Right lobe of liver (tissue), 6 donors: ENCODE results near the gene FEM1B. TPM values are rescaled to one million over a fixed set of nuclear protein-coding genes. Genes with fewer than 3 reads are reported as not detected.

ENCODE experiments used
- ATAC-seq, 4 donors: fragments of 200-7000 bp; cut with Tn5 transposase; one replicate each; pipeline ENCODE4 v1.9.1; 2020; ENCODE audit warnings: mild to moderate bottlenecking in 4 of 4, moderate library complexity in 4 of 4
- DNase-seq, 3 donors: peaks; one replicate each; pipeline ENCODE4 v3.0.0-alpha.2; 2020
- H3K27ac ChIP-seq, 3 donors: fragments of 200-600 bp; one replicate each; pipeline ENCODE4 v1.8.0; 2022
- H3K27me3 ChIP-seq, 2 donors: fragments of 200-600 bp; one replicate each; pipeline ENCODE4 v1.8.0; 2022
- H3K36me3 ChIP-seq, 4 donors: fragments of 200-600 bp; sonication (generic) in 1 of 4; one replicate each; pipeline versions ENCODE4 v1.5.1 to v1.8.0; 2017 to 2022; ENCODE audit warnings: control low read depth in 1 of 4
- H3K4me1 ChIP-seq, 4 donors: fragments of 200-600 bp; sonication (generic) in 1 of 4; one replicate each; pipeline versions ENCODE4 v1.5.1 to v1.8.0; 2017 to 2022; ENCODE audit warnings: control low read depth in 1 of 4
- H3K4me3 ChIP-seq, 3 donors: fragments of 200-600 bp; one replicate each; pipeline ENCODE4 v1.8.0; 2022
- H3K9me3 ChIP-seq, 4 donors: fragments of 200-600 bp; sonication (generic) in 1 of 4; one replicate each; pipeline versions ENCODE4 v1.5.1 to v1.8.0; 2017 to 2022; ENCODE audit warnings: control low read depth in 1 of 4
- CTCF ChIP-seq, 4 donors: fragments of 200-600 bp in 3 of 4; fragments of 450-650 bp in 1 of 4; IDR thresholded peaks; one replicate each; pipeline versions ENCODE4 v1.5.1 to v1.8.0; 2016 to 2022; ENCODE audit warnings: antibody characterized with exemption in 4 of 4, mild to moderate bottlenecking in 2 of 4
- POLR2A ChIP-seq: fragments of 450-650 bp; IDR thresholded peaks from one replicate; pipeline ENCODE4 v1.6.1; 2017; ENCODE audit warnings: antibody characterized with exemption, mild to moderate bottlenecking
- WGBS: methylation state at CpG from one replicate; pipeline ENCODE4 v1.1.6; 2018; ENCODE audit warnings: low coverage, low lambda C conversion rate; ENCODE audit not compliant: insufficient coverage; ENCODE audit errors: missing lambda C conversion rate; 5-methylcytosine and 5-hydroxymethylcytosine counted together
- intact Hi-C, 2 donors: fragments of 100-400 bp; cut with DNase I; formaldehyde crosslinking; loops; one replicate each; pipeline versions ENCODE4 v1.11.2 to v1.14.1; 2022
- long read RNA-seq: library from polyadenylated mRNA; unstranded; transcript quantifications from one replicate; pipeline ENCODE4 v2.0.0, GENCODE V29; 2019
- total RNA-seq, 6 experiments: library from RNA; depleted of rRNA in 2 of 6; stranded (reverse); fragments of >200 nt in 2 of 6; fragmentation: NEBNext Ultra II Directional in 3 of 6; extraction: Animal tissue kit (Norgen Biotek cat#: 25700) in 3 of 6; gene quantifications; one replicate each; pipeline versions ENCODE4 v1.1.0 to v1.2.4, GENCODE V29; 2016 to 2023
- donor health status: DM: no; HTN: yes; CAD: no.
- donor health status: DM: no; HTN: no; CAD: no.
- donor health status: DM: no; HTN: no; CAD: no.
- donor health status: DM: no; HTN: yes; CAD: no.
- donor health status: DM: no; HTN: yes; CAD: no.

The FEM1B gene
- total RNA-seq = 10 to 100 TPM; 17.7 to 28.3 (median 23.1) TPM
- long read RNA-seq, full-length matches to known transcripts = 1 of 1 reads
- long read RNA-seq, partial matches to known transcripts = 0 of 1 reads
- long read RNA-seq, other reads (novel, unspliced or antisense) = 0 of 1 reads

GRCh38 chr15:68277603-68278344, at the start of gene FEM1B:
Gene FEM1B, plus strand, starts transcription at chr15:68277745. Its CDS starts 673 bp downstream, at chr15:68278418.
- peak; percentile 93 to 95 (median 93) for DNase-seq
- intact Hi-C loops = no loop called here
- H3K4me1 ChIP-seq = peaks cover 0 to 66% (median 26%) of the 10 kb centered on the region in 4 donors
- no peaks in the 10 kb centered on the region for H3K36me3 ChIP-seq
- no peaks in the 10 kb centered on the region for H3K9me3 ChIP-seq
- peak within 1 kb of the TSS; percentile 73 to 96 (median 94) for H3K4me3 ChIP-seq
- H3K27me3 ChIP-seq = no peaks in the 10 kb centered on the region
- WGBS = 0% methylated on average over 8 of the region's 85 CpGs
- peak; percentile 80 for TF ChIP-seq POLR2A
- peak in 1 of 4 donors; percentile 30 for TF ChIP-seq CTCF (IDR thresholded peaks at IDR 0.05)
- peak; percentile 87 to 93 (median 88) for ATAC-seq
- peak within 1 kb of the TSS; percentile 94 to 97 (median 97) for H3K27ac ChIP-seq

GRCh38 chr15:68228143-68228970, 49.2 kb upstream of the FEM1B start:
- DNase-seq = peak in 1 of 3 donors; percentile 32
- WGBS = 24% methylated on average over 22 of the region's 25 CpGs
- no peak for ATAC-seq
- Histone ChIP-seq H3K27me3 (no peaks in the 10 kb centered on the region), H3K4me3 (peak overlapping the region; percentile 67 to 94 (median 89)), H3K27ac (peak overlapping the region in 1 of 3 donors; percentile 85), H3K36me3 (no peaks in the 10 kb centered on the region), H3K4me1 (peaks cover 0 to 40% (median 9%) of the 10 kb centered on the region in 4 donors), H3K9me3 (no peaks in the 10 kb centered on the region)
- intact Hi-C loops = no loop called here
- TF ChIP-seq CTCF (IDR thresholded peaks at IDR 0.05) (no peak), POLR2A (no peak)

GRCh38 chr15:68228971-68229385, 48.6 kb upstream of the FEM1B start:
- Histone ChIP-seq H3K27ac (peak overlapping the region; percentile 68 to 85 (median 82)), H3K9me3 (no peaks in the 10 kb centered on the region), H3K4me1 (peaks cover 0 to 34% (median 9%) of the 10 kb centered on the region in 4 donors), H3K4me3 (peak overlapping the region; percentile 67 to 94 (median 89)), H3K36me3 (no peaks in the 10 kb centered on the region), H3K27me3 (no peaks in the 10 kb centered on the region)
- no peak for ATAC-seq
- 0% methylated on average over 2 of the region's 39 CpGs for WGBS
- intact Hi-C loops = no loop called here
- DNase-seq = peak in 1 of 3 donors; percentile 68
- TF ChIP-seq POLR2A = no peak
- no peak for TF ChIP-seq CTCF (IDR thresholded peaks at IDR 0.05)

- ATAC-seq (peak; percentile 87 to 95 (median 92)), DNase-seq (peak; percentile 87 to 89 (median 89))
- H3K4me1 ChIP-seq = peaks cover 0 to 30% (median 9%) of the 10 kb centered on the region in 4 donors
- intact Hi-C loops = no loop called here
- WGBS = 1% methylated on average over 9 of the region's 82 CpGs
- TF ChIP-seq POLR2A (peak; percentile 63), CTCF (IDR thresholded peaks at IDR 0.05) (no peak)
- no peaks in the 10 kb centered on the region for H3K36me3 ChIP-seq
- H3K27ac ChIP-seq = peak within 1 kb of the TSS; percentile 68 to 85 (median 82)
- H3K27me3 ChIP-seq = no peaks in the 10 kb centered on the region
- H3K9me3 ChIP-seq = no peaks in the 10 kb centered on the region
- H3K4me3 ChIP-seq = peak within 1 kb of the TSS; percentile 67 to 94 (median 89)
Observed at GRCh38 chr15:68229386-68230156, 48.0 kb upstream of the FEM1B start, which contains the start of gene CLN6. Gene CLN6, minus strand, starts transcription at chr15:68229728. Its CDS starts 144 bp downstream, at chr15:68229584.
